ENCODE data around the gene SGPL1.
"Not testable (repeated sequence)": the region's sequence is repeated elsewhere in the genome, so short reads cannot be mapped to it uniquely, and the experiment has no call there.

The SGPL1 gene, protein sequence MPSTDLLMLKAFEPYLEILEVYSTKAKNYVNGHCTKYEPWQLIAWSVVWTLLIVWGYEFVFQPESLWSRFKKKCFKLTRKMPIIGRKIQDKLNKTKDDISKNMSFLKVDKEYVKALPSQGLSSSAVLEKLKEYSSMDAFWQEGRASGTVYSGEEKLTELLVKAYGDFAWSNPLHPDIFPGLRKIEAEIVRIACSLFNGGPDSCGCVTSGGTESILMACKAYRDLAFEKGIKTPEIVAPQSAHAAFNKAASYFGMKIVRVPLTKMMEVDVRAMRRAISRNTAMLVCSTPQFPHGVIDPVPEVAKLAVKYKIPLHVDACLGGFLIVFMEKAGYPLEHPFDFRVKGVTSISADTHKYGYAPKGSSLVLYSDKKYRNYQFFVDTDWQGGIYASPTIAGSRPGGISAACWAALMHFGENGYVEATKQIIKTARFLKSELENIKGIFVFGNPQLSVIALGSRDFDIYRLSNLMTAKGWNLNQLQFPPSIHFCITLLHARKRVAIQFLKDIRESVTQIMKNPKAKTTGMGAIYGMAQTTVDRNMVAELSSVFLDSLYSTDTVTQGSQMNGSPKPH

DNA sequence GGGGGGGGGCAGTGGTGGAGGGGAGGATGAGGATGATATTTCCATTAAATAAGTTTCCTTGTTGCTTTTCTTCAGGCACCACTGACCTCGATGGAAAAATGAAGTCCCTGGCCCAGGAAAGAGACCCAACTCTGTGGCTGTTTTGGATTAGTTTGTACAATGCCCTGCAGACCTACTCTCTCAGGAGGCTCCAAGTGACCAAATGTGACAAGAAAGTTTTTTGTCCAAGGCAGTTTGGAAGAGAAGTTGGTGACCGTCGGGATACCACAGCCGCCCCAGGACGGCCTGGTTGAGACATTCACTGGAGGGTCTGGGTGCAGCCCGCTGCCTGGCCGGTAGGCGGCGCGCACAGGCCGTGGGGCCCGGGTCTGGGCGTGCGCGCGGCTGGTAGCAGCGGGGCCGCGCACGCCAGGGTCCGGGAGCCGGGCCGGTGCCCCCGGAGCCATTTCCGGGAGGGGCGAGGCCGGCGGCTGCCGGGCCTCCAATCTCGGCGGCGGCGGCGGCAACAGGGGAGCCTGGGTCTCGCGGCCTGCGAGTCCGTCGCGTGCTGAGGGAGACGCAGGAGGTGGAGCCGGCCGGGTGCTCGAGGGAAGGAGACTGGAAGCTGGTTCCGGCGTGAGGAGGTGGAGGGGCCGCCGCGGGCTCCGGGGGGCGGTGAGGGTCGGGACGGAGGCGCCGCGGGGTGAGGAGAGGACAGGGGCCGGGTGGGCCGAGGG, at the start of gene SGPL1:
Gene SGPL1, plus strand, starts transcription at position 445 of the 716 bp plus-strand sequence. CDS start 906 bp downstream, outside the sequence.
- DNase-seq: peak; percentile 19 to 48

DNA sequence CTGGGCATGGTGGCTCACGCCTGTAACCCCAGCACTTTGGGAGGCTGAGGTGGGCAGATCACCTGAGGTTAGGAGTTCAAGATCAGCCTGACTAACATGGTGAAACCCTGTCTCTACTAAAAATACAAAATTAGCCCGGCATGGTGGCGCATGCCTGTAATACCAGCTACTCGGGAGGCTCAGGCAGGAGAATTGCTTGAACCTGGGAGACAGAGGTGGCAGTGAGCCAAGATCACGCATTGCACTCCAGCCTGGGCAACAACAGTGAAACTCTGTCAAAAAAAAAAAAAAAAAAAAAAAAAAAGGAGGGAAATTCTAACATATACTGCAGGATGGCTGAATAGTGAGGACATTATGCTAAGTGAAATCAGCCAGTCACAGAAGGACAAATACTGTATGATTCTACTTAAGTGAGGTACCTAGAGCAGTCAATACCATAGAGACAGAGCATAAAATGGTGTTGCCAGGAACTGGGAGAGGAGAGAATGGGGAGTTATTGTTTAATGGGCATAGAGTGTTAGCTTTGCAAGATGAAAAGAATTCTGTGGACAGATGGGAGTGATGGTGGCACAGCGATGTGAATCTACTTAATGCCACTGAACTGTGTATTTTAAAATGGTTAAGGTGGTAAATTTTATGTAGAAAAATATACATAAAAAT, 47.6 kb upstream of the SGPL1 start:
- not testable (repeated sequence) for DNase-seq

DNA sequence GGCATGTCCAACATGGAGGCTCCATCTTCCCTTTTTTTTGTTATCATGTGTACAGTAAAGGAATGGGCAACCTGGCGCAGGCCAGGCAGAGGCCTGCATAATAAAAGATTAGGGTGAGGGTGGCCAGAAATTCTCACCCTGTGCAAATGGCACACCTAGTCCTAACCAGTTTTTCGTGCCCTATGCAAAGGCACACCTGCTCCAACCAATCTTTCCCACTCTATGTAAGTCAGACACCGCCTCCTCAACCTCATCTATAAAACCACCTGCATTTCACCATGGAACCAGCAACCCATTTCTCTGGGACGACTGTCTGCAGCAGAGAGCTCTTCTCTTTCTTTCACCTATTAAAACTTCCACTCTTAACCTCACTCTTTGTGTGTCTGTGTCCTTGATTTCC, 46.6 kb upstream of the SGPL1 start:
- DNase-seq: no peak

DNA sequence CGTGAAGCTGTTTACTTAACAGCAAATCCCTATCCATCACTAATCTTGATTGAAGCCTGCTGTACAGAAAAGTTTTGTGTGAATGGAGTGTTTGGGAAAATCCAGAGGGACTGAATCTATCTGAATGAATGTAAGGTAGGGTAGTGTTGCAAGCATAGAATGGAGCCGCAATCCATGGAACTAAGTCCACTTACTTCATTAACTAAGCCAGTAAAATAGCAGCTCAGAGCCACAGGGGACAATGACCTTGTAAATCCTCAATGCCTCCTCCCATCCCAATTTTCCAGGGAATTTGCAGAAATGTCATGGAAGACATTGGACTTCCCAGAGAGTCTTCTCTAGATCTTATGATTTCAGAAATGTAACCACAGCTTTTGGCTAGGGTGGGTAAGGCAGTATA, 45.7 kb upstream of the SGPL1 start:
- no peak for DNase-seq

DNA sequence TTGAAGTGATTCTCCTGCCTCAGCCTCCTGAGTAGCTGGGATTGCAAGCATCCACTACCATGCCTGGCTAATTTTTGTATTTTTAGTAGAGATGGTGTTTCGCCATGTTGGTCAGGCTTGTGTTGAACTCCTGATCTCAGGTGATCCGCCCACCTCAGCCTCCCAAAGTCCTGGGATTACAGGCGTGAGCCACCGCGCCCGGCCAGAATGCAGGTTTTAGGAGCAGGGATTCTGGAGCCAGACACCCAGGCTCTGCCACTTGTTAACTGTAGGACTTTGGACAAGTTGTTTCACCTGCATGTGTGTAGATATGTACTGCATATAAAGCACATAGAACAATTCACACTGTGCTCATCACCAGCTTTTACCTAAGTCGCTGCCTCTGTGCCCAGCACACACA, 45.2 kb upstream of the SGPL1 start:
- DNase-seq: not testable (repeated sequence)

DNA sequence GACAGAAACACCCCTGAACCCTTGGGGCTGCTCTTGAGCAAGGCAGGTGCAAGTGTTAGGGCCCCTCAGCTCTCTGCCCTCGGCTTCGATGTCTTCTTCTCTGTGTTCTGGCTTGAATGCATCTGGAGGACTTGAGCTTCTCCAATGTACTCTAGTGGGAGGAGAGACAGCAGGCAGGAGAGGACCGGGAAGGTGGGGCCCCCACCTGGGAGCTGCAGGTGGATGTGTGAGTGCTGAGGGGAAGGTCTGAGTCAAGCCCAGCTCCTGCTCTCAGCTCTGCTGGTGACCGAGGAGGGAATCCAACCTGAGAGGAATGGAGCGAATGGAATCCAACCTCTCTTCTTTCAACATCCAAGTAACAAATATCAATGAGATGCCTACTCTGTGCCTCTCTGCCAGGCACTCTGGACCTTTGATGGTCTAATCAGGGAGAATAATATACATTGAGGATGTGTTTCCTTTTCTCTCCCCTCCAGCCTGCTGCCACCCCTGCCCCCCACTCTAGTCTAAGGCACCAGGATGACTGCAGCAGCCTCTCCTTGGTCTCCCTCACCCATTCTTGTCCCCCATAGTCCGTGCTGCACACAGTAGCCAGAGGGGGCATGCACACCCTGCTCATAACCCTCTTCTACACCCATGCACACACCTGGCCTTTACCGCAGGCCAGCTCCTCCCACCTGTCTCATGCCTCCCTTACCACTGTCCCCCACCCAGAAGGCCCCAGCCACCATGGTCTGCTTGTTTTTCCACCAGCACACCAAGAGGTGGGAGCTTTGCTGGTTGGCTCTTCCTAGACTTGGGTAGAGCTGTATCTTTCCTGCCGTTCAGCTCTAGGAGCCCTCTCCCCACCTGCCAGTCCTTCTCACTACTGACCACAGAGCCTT, 44.2 kb upstream of the SGPL1 start:
- DNase-seq: no peak

DNA sequence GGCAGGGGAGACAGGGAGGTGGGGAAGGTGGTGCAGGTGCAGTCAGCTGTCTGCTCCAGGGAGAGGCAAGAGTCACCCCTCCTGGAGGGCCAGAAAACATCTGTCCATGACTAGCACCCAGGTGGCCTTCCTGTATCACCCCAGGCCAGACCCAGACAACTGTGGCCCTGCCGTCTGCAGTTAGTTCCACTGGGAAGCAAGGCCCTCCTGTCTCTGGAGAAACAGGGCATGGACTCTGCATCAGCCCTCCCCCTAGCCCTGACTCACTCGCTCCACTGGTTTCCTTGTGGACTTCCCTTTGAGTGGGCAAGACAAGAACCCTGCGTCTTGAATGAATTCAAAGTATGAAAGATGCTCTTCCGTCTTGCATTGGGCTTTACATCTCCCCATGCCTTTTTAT, 43.1 kb upstream of the SGPL1 start:
- DNase-seq: no peak

DNA sequence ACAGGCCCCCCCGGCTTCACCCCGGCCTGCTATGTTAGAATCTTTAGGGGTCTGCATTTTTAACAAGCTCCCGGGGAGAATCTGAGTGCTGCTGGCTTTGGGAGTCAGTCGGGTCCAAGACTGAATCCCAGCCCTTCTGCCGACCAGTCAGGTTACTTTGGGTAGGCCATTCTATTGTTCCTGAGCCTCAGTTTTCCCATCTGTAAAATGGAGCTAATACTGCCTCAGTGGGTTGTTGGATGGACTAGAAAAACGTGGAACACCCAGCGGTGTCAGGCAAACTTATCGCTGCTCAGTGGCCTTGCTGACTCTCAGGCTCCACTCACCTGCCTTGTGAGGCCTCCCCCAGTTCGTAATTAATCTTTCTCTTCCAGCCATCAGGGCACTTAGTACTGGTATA, 42.3 kb upstream of the SGPL1 start:
- DNase-seq: no peak

DNA sequence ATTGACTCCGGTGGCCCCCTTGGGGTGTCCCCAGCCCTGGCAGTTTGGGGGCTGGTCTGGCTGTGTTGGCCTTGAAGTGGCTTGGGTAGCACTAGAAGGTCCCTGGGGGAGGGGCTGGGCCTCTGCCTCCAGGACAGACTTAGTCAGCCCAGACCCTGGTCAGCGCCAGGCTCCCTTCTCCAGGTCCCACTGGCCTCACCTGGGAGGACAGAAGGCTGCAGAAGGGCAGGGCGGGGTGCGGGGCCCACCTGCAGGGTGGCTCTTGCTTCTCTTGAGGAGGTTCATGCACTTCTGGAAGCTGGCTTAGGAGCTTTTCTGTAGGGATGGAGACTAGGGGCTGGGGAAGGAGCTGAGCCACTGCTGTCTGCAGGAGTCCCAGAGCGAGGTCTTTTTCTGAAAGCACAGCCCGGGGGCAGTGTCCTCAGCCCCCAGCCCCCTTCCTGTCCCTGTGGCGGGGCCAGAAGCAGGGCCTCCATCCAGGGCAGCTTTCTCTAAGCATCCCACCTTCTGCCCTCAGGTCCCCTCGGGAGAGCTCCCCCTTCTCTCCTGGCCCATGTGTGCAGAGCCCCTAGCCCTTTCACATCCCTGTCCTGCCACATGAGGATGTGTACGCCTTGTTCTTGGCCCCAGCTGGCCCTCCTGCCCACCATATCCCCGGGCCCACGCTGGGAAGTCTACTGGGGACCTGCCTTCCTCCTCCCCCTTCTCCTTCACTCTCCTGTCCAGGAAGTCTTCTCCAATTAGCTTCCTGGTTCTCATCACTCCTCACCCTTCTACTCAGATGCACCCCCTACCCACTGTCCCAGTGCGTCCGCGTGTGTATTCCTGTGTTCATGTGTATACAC, 41.6 kb upstream of the SGPL1 start:
- no peak for DNase-seq

DNA sequence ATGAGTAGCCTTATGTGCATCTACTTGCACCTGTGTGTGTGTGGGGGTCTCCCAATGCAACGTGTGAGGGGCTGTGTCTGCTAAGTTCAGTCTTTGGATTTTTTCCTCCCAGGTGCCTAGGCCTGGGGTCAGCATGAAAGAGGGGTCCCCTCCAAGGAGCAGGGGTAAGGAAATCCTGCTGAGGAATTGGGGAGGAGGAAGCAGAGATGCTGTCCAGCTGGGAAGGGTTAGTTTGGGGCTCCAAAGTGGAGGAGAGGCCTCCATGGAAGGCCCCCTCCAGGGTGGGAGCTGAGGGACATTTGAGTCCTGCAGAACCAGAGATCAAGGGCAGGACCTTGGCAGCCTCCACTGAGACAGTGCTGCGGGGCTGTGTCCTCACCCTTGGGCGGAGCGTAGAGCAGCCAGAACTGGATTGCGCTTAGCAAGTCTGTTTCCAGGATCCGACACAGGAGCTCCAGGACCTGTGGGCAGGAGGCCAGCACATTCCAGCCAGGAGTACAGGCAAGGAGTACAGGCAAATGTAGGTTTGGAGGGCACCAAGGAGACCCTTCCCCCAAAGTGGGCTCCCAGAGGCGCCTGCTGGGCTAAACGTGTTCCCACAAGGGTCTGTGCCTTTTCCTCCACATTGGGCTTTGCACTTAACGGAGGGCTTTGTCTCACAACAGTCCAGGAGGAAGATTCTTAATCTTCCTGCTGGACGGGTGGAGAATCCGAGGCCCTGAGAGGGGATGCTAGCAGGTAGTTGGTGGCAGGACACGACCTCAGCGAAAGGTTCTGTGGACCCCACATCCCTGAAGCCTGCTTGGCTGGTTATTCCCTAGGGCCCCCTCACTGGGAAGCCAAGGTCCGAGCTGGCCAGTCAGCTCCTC, 40.7 kb upstream of the SGPL1 start:
- no peak for DNase-seq

DNA sequence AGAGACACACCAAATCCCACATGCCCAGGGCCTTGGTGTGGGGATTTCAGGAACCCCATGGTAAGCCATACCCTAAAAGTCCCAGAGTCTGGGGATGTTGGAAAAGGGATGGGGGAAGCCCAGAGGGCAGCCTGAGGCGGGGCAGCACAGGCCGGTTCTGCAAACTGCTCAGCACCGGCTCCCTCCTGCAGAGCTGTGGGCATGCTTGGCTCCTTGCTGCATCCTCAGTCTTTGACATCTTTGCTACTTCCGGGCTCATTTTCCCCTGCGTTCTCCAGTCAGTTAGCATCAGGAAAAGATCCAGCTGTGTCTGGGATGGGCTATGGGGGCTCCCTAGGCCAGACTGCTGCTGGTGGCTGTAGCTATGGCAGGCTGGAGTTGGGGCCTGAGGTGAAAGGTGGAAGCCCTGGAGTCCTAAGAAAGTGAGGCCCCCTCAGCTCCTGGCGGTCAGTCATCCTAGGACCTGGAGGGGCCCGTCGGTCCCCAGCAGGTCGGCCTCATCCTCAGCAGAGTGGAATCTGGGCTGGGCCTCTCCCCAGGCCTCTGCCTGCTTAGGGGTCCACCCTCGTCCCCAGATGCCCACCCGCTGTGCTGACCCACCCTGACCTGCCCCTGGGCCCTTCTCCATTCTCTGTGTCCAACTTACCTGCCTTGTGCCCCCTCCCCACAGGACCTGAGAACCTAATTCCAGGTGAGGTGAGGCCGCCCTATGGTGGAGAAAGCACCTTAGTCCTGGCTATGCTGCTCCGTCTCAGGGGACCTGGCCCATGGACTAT, 39.9 kb upstream of the SGPL1 start:
- DNase-seq: no peak

DNA sequence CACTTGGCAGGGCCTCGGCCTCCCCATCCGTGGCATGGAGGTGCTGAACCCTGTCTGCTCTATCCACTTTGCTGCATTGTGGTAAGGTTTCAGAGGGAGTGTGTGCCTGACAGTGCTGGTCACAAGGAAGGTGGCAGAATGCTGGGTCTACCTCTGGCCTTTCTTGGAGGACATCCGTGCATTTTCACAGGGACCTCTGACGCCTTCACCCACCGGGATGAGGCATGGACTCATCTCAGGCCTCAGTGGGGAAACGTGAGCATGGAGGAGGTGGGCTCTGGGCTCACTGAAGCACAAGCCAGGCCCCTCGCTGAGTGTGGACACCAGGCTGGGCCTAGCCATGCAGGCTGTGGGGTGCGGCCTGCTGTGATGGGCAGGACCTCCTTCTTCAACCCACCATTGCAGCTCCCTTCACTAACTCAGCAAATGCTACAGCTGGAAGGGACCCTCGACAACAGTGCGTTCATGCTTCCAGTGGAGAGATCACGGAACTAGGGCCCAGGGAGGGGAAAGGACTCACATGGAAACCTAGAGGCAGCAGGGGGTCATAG, 39.2 kb upstream of the SGPL1 start:
- DNase-seq: no peak

DNA sequence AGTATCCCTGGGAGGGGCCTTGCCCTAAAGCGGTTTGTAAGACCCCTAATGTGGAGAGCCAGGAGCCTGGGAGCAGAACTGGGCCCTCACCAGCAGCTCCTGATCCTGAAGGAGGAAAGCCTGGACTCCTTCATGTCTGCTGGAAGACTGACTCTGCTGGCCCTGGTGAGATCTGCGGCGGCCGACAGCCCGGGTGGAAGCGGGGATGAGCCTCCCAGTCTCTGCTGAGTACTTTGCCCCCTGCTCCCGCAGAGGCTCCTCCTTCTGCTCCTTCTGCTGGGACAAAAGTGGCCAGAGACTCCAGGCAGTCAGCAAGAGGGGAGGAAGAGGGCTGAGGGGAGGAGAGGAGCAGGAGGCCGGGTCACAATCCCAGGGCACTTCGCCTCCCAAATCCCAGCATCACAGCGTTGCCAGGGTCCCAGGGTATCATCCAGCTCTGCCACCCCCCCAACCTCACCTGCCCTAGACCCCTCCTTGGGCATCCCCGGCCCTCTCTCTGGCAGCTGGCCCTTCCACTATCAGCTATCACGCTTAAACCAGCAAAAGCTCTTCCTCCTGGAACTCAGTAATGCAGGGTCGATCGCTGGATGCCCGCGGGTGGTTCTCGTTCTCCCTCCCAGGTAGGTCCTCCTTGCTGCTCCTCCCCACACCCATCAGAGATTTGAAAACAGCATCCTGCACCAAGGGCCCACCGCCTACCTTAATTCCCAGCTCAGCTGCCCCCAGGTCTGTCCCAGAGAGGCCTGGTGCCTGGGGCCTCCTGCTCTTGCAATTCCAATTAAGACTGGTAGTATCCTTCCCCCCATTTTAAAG, 38.5 kb upstream of the SGPL1 start:
- DNase-seq: no peak

DNA sequence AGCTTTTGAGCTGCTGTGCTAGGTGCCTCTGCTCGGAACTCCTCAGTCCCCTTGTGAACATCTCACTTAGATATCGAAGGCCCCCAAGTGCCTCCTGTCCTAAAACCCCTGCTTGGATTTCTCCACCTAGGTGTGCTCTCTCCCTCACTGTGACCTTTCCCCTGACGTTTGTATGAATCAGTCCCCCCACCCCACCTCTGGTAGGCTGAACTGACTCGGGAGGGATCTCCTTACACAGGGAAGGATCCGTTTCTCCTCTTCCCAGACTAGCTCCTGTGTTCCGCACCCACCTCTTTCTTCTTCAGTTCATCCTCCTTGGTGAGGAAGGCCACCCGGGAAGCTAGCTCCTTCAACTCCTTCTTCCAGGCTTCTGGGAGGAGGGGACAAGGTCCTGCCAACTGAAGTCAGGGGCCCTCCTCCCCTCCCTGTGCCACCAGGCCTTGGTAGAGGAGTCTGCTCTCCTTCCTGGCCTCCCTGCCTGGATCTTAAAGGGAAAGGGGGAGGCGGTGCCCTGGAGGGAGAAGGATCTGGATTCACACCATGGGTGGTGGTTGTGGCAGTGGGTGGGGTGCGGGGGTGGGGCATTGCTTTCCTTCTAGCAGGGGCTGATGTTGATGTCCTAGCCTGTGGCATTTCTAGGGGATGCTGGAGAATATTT, 37.4 kb upstream of the SGPL1 start:
- DNase-seq: no peak

DNA sequence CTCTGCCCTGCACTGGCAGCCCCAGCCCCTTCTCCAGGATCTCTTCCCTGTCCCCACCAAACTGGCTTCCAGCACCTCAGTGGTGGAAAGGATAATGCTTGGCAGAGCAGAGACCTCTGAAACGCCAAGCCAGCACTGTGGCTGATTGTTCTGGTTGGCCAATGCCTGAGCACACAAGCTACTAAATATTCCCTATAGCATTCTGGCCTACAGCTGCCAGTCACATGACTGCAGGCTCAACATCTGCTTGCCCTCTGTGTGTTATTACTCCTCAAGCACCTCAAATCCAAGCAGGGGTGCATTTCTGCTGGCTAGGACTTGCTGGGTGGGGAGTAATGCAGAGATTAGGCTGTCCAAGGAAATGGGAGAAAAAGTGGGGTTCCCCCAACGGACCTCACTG, 36.7 kb upstream of the SGPL1 start:
- no peak for DNase-seq

DNA sequence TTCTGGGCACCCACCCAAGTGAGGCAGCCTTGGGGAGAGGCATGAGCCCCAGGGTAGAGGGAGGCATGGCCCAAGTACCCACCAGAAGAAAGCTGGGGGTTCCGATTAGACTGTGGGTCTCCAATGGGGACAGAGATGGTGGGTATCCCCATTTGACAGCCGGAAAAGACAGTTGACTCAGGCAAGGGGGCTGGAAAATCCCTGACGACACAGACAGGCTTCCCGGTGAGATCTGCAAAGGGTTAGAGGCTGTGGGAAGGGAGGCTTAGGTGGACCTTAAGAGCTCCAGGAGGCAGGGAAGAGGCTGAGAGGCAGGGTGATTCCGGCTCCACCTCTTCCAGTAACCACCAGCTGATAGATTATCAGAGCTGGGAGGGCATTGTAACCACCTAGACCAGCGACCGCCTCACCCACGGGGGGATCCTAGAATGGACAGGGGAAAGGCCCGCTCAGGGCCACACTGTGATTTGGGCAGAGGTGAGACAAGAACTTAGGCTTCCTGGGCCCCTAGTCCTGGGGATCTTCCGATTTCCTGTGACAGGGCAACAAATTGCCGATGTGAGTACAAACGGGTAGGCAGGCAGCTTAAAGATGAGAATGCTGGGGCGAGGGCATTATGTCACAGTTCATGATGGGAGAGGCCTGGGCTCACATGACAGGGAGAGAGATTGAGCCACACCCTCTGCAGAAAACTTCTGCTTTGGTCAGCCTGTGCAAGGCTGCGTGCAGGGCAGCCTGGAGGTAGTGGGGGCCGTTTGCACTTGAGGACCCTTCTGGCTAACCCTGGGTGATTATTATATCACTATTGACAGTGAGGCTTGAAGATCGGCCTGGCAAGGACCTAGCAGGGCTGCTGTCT, 36.0 kb upstream of the SGPL1 start:
- DNase-seq: no peak

DNA sequence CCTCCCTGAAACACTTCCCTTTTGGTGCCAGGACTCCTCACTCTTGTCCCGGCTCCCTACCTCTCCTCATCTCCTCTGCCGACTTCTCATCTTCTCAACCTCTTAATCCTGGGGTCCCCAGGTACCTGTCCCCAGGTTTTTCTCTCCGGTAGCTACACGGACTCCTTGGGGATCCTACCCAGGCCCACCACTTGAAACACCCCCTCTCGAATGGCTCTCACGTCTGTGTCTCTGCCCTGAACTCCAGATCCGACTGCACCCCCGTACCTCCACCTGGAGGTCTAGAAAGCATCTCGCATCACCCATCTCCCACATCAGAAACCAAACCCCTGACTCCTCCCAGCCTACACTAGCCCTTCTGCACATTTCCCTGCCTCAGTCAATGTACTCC, 35.4 kb upstream of the SGPL1 start:
- no peak for DNase-seq
